ENCODE data around the gene CROCC2.

The CROCC2 gene

DNA sequence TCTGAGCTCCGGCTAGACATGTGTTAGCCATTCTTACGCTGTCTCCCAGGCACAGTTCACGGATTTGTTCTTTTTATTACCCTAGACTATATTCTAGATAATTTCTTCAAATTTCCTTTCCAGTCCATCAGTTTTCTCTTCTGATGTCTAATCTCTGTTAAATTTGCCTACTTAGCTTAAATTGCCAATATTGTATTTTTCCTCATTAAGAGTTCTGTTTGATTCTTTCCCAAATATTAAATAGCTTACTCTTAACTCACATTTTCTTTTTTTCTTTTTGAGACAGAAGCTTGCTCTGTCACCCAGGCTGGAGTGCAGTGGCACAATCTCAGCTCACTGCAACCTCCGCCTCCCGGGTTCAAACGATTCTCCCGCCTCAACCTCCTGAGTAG lies 21.2 kb downstream of the CROCC2 start:
- no peak for DNase-seq (ENCODE audit: low read depth, low spot score)
- TF ChIP-seq, protein P1, sequence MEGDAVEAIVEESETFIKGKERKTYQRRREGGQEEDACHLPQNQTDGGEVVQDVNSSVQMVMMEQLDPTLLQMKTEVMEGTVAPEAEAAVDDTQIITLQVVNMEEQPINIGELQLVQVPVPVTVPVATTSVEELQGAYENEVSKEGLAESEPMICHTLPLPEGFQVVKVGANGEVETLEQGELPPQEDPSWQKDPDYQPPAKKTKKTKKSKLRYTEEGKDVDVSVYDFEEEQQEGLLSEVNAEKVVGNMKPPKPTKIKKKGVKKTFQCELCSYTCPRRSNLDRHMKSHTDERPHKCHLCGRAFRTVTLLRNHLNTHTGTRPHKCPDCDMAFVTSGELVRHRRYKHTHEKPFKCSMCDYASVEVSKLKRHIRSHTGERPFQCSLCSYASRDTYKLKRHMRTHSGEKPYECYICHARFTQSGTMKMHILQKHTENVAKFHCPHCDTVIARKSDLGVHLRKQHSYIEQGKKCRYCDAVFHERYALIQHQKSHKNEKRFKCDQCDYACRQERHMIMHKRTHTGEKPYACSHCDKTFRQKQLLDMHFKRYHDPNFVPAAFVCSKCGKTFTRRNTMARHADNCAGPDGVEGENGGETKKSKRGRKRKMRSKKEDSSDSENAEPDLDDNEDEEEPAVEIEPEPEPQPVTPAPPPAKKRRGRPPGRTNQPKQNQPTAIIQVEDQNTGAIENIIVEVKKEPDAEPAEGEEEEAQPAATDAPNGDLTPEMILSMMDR (IDR thresholded peaks at IDR 0.05; ENCODE audit: low read depth, low read length): no peak
- in situ Hi-C loops (cut with HindIII; ENCODE audit: low sequenced_read_pairs): no loop called here
- no peak overlapping the region for H3K4me3 ChIP-seq (ENCODE audit: low read depth, low read length)

DNA sequence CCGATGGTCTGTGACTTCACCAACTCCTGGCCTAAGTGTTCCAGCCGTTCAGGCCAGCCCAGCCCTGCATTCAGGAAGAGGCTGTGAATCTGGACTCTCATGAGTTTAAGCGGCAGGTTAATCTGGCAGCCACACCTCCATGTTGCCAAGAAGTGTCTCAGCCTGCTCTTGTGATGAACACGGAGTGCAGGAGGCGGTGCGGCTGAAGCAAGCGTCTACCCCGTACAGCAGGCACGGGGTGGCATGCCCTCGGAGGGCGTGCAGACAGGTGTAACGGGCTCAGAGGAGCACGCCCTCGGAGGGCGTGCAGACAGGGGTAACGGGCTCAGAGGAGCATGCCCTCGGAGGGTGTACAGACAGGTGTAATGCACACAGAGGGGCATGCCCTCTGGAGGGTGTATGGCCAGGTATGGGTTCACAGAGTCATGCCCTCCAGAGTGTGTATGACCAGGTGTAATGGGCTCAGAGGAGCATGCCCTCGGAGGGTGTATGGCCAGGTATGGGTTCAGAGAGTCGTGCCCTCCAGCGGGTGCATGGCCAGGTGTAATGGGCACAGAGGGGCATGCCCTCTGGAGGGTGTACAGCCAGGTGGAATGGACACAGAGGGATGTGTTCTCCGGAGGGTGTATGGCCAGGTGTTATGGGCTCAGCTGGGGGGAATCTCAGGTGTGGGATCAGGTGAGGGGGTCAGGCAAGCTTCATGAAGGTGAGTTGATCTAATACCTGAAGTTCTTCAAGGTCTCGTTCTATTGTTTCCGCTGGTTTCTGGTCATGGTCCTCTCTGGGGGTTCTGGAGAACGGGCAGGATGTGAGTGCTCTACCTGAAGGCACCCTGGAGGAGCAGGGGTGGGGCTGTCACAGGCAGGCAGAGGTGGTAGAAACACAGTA lies 22.6 kb downstream of the CROCC2 start:
- no peak overlapping the region for H3K4me3 ChIP-seq (ENCODE audit: low read depth, low read length)
- no peak for DNase-seq (ENCODE audit: low read depth, low spot score)
- TF ChIP-seq, protein P1 (IDR thresholded peaks at IDR 0.05; ENCODE audit: low read depth, low read length): no peak
- in situ Hi-C loops (cut with HindIII; ENCODE audit: low sequenced_read_pairs): no loop called here

DNA sequence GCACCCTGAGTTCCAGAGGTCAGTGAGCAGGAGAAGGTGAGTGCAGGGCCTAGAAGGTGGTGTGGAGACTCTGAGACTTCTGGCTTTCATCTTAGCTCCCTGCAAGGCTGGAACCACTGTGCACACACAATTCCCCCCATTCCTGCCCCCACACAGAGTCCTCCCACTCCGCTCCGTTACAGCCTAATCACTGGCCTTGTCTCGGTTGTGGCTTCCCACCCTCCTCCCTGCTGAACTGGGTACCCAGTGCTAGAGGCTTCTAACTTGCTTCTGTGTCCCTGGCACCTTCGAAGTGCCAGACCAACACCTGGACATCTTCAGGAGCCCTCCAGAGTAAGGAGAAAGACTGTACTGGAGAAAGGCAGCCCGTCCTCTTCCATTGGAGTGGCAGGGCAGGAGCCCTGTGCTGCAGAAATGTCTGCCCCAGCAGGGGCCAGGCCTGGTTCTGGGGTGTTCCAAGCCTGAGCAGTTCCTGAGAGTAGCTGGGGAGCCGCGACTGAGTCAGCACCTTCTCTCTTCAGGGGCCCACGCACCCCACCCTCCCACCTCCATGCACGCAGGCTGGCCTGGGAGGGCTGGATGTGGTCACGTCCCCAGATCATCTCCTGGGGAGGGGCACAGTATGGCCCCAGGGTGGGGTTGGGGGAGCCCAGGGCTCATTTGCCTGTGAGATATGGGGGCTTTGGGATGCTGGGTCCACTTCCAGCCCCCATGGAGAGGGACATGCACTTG lies 23.4 kb downstream of the CROCC2 start:
- TF ChIP-seq, protein P1 (IDR thresholded peaks at IDR 0.05; ENCODE audit: low read depth, low read length): no peak
- H3K4me3 ChIP-seq (ENCODE audit: low read depth, low read length): no peak overlapping the region
- in situ Hi-C loops (cut with HindIII; ENCODE audit: low sequenced_read_pairs): no loop called here
- DNase-seq (ENCODE audit: low read depth, low spot score): no peak

DNA sequence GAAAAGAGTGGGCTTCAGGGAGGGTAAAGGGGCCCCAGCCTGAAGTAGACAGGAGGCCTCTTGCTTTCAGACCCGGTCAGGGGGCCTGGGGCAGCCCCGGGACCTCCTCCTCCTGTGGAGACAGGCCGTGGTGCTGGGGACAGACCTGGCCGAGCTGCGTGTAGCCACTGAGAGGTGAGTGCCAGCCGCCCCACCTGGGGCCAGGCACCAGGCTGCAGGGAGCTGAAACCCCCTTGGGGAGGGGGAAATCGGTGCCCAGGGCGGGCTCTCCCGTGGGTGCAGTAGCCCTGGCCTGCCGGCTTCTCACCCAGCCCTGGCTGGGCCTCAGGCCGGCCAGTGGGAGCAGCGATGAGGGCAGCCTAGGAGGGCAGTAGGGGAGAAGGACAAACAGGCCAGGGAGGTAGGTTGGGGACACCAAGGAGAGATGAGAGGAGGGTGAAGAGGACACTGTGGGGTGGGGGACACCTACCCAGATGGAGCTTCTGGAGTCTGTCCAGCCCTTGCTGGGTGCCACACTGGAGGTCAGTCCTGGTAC lies 24.0 kb downstream of the CROCC2 start:
- TF ChIP-seq, protein P1 (IDR thresholded peaks at IDR 0.05; ENCODE audit: low read depth, low read length): no peak
- in situ Hi-C loops (cut with HindIII; ENCODE audit: low sequenced_read_pairs): no loop called here
- no peak overlapping the region for H3K4me3 ChIP-seq (ENCODE audit: low read depth, low read length)
- no peak for DNase-seq (ENCODE audit: low read depth, low spot score)

DNA sequence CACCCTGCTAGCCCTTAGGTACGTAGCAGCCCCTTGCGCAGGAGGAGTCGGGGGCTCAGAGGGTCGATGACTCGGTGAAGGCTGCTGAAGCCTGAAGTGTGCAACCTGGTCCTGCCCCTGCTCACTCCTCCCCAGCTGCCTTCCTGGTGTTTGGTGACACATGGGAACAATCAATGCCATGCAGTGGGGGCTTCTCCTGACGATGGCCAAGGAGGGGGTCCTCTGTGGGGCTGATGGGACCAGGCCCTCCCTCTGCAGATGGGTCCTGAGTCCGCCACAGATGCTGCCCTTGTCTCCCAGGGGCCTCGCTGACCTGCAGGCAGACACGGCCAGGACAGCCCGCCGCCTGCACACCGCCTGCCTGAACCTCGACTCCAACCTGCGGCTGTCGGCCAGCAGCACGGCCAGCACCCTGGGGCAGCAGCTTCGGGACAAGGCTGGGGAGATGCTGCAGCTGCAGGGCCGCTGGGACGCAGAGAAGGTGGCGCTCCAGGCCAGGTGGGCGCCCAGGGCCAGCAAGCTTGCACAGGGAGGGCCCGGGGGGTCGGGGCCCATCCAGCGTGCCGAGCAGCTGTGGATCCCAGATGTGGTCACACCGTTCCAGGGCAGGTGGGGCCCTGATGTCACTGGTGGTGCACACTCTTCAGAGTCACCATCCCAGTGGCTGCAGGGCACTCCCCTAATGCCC lies 24.6 kb downstream of the CROCC2 start:
- TF ChIP-seq, protein P1 (IDR thresholded peaks at IDR 0.05; ENCODE audit: low read depth, low read length): no peak
- in situ Hi-C loops (cut with HindIII; ENCODE audit: low sequenced_read_pairs): no loop called here
- DNase-seq (ENCODE audit: low read depth, low spot score): no peak
- no peak overlapping the region for H3K4me3 ChIP-seq (ENCODE audit: low read depth, low read length)

DNA sequence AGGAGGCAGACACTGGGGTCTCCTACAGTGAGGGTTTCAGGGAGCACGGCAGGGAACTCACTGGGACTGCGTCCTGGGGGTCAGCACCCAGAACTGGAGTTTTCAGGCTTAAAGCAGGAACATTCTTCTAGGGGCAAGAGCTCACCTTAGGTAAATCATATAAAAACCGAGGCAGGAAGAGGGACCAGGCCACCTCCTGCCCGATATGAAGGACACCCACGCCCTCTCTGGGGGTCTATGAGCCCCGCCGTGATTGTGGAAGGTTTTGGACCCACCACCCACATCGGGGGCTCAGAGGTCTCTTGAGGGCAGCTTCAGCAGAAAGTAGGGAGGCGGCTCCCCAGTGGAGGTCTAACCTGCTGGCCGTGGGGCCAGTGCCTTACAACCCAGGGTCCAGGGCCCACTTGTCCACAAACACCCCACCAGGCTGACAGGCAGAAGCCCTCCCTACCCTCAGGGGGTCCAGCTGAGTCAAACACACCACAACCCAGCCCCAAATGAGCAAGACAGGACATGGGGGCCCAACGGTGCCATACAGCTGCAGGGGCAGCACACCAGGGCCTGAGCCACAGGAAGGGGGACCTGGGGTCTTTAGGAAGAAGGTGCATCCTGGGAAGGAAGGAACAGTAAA lies 25.3 kb downstream of the CROCC2 start:
- no peak overlapping the region for H3K4me3 ChIP-seq (ENCODE audit: low read depth, low read length)
- no peak for DNase-seq (ENCODE audit: low read depth, low spot score)
- in situ Hi-C loops (cut with HindIII; ENCODE audit: low sequenced_read_pairs): no loop called here
- TF ChIP-seq, protein P1 (IDR thresholded peaks at IDR 0.05; ENCODE audit: low read depth, low read length): no peak
